ENCODE data around the gene MAPK12.
"Not testable (repeated sequence)": the region's sequence is repeated elsewhere in the genome, so short reads cannot be mapped to it uniquely, and the experiment has no call there.

GRCh38 chr22:50204998-50205397 lies 56.5 kb downstream of the MAPK12 start:
- TF ChIP-seq POLR2A, POLR2AphosphoS5, TAF1, SPI1, POU2F2 (IDR thresholded peaks at IDR 0.05; ENCODE audit: low read depth, low read length): not testable (repeated sequence)
